ENCODE results near the gene FLT3.

DNA sequence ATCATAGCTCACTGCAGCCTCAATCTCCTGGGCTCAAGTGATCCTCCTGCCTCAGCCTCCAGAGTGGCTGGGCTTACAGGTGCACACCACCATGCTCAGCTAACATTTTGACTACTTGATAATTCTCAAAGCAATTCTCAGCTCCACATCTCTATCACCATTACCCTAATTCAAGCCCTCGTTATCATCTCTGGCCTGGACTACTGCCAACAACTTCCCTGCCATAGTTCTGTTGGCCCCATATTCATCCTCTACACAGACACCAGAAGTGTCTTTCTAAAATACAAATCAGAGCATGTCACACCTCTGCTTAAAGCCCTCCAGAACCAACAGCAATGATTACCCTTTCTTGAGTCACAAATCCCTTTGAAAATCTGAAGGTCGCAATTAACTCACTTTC is 7.9 kb downstream of the FLT3 start:
- TF ChIP-seq, protein P1, sequence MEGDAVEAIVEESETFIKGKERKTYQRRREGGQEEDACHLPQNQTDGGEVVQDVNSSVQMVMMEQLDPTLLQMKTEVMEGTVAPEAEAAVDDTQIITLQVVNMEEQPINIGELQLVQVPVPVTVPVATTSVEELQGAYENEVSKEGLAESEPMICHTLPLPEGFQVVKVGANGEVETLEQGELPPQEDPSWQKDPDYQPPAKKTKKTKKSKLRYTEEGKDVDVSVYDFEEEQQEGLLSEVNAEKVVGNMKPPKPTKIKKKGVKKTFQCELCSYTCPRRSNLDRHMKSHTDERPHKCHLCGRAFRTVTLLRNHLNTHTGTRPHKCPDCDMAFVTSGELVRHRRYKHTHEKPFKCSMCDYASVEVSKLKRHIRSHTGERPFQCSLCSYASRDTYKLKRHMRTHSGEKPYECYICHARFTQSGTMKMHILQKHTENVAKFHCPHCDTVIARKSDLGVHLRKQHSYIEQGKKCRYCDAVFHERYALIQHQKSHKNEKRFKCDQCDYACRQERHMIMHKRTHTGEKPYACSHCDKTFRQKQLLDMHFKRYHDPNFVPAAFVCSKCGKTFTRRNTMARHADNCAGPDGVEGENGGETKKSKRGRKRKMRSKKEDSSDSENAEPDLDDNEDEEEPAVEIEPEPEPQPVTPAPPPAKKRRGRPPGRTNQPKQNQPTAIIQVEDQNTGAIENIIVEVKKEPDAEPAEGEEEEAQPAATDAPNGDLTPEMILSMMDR (IDR thresholded peaks at IDR 0.05; ENCODE audit: insufficient read depth, low read length): no peak
- TF ChIP-seq POLR2AphosphoS5 (IDR thresholded peaks at IDR 0.05; ENCODE audit: low read depth) (no peak), SPI1 (IDR thresholded peaks at IDR 0.05; ENCODE audit: borderline replicate concordance, low read depth) (no peak), GABPA (IDR thresholded peaks at IDR 0.05; ENCODE audit: low read depth) (no peak)
- TF ChIP-seq, protein P2, sequence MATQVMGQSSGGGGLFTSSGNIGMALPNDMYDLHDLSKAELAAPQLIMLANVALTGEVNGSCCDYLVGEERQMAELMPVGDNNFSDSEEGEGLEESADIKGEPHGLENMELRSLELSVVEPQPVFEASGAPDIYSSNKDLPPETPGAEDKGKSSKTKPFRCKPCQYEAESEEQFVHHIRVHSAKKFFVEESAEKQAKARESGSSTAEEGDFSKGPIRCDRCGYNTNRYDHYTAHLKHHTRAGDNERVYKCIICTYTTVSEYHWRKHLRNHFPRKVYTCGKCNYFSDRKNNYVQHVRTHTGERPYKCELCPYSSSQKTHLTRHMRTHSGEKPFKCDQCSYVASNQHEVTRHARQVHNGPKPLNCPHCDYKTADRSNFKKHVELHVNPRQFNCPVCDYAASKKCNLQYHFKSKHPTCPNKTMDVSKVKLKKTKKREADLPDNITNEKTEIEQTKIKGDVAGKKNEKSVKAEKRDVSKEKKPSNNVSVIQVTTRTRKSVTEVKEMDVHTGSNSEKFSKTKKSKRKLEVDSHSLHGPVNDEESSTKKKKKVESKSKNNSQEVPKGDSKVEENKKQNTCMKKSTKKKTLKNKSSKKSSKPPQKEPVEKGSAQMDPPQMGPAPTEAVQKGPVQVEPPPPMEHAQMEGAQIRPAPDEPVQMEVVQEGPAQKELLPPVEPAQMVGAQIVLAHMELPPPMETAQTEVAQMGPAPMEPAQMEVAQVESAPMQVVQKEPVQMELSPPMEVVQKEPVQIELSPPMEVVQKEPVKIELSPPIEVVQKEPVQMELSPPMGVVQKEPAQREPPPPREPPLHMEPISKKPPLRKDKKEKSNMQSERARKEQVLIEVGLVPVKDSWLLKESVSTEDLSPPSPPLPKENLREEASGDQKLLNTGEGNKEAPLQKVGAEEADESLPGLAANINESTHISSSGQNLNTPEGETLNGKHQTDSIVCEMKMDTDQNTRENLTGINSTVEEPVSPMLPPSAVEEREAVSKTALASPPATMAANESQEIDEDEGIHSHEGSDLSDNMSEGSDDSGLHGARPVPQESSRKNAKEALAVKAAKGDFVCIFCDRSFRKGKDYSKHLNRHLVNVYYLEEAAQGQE (IDR thresholded peaks at IDR 0.05; ENCODE audit: insufficient replicate concordance, low read depth): no peak

Measured in HL-60 (cell line).